ENCODE data around the gene RAB7B. TPM values are rescaled to one million over a fixed set of nuclear protein-coding genes. Genes with fewer than 3 reads are reported as not detected.

RAB7B gene
- total RNA-seq, 2 donors from 2014 or later = 0.78 TPM; not detected in 1

- H3K36me3 ChIP-seq (replicated peaks in 1 of 2; ENCODE audit: insufficient read depth in 1 of 2, low read depth in 2 of 2) = no peaks in the 10 kb centered on the region
- no peak for TF ChIP-seq POLR2A (IDR thresholded peaks at IDR 0.05)
- TF ChIP-seq, protein P1, sequence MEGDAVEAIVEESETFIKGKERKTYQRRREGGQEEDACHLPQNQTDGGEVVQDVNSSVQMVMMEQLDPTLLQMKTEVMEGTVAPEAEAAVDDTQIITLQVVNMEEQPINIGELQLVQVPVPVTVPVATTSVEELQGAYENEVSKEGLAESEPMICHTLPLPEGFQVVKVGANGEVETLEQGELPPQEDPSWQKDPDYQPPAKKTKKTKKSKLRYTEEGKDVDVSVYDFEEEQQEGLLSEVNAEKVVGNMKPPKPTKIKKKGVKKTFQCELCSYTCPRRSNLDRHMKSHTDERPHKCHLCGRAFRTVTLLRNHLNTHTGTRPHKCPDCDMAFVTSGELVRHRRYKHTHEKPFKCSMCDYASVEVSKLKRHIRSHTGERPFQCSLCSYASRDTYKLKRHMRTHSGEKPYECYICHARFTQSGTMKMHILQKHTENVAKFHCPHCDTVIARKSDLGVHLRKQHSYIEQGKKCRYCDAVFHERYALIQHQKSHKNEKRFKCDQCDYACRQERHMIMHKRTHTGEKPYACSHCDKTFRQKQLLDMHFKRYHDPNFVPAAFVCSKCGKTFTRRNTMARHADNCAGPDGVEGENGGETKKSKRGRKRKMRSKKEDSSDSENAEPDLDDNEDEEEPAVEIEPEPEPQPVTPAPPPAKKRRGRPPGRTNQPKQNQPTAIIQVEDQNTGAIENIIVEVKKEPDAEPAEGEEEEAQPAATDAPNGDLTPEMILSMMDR (IDR thresholded peaks at IDR 0.05) = no peak
- no peaks in the 10 kb centered on the region for H3K27me3 ChIP-seq
- no peak for DNase-seq
- no peaks in the 10 kb centered on the region for H3K9me3 ChIP-seq
- no peak for ATAC-seq
- H3K27ac ChIP-seq = no peak overlapping the region
- intact Hi-C loops (cut with DNase I) = no loop called here
- WGBS, 2 donors = 75 to 92% methylated on average over 5 to 7 of the region's 7 CpGs
- H3K4me1 ChIP-seq = peaks cover 51% of the 10 kb centered on the region
- no peak overlapping the region for H3K4me3 ChIP-seq
Observed at GRCh38 chr1:205950826-205951549, 52.2 kb downstream of the RAB7B start.

GRCh38 chr1:205950280-205950679 lies 52.9 kb downstream of the RAB7B start:
- H3K36me3 ChIP-seq (replicated peaks in 1 of 2; ENCODE audit: insufficient read depth in 1 of 2, low read depth in 2 of 2) = no peaks in the 10 kb centered on the region
- peaks cover 47% of the 10 kb centered on the region for H3K4me1 ChIP-seq
- H3K27ac ChIP-seq = peak overlapping the region in 1 of 4 donors; percentile 9
- DNase-seq (peak; percentile 61 to 88 (median 82)), ATAC-seq (peak; percentile 43)
- intact Hi-C loops (cut with DNase I) = no loop called here
- TF ChIP-seq POLR2A (IDR thresholded peaks at IDR 0.05) = no peak
- TF ChIP-seq, protein P1 (IDR thresholded peaks at IDR 0.05) = no peak
- H3K27me3 ChIP-seq = no peaks in the 10 kb centered on the region
- no peaks in the 10 kb centered on the region for H3K9me3 ChIP-seq
- WGBS, 2 donors = 28 to 74% methylated on average over 3 to 7 of the region's 8 CpGs
- no peak overlapping the region for H3K4me3 ChIP-seq

DNA sequence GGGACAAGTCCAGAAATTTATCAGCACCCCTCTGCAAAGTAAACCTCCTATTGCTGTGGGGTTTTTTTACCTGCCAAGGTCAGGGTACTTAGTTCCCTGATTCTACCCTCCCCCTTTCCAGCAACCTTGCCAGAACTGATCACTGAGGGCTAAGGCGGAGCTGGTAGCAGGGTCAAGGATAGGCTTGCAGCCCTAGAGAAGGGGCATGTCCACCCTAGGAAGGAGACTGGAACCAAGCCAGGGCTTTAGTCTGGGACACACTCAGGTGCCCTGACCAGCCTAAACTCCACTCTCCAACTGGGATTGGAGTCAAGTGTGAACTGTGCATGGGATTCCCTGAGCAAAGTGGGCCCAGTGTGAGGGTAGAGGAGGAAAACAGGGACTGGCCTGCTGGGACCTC lies 53.4 kb downstream of the RAB7B start:
- Histone ChIP-seq H3K27ac (peak overlapping the region in 1 of 4 donors; percentile 9), H3K27me3 (no peaks in the 10 kb centered on the region), H3K9me3 (no peaks in the 10 kb centered on the region), H3K4me1 (peaks cover 42% of the 10 kb centered on the region), H3K36me3 (replicated peaks in 1 of 2; ENCODE audit: insufficient read depth in 1 of 2, low read depth in 2 of 2) (no peaks in the 10 kb centered on the region), H3K4me3 (no peak overlapping the region)
- WGBS, 2 donors = 29% methylated on average over 1 of the region's 1 CpG; no CpG with 5 or more reads in 1 of the 2 donors
- peak; percentile 24 to 64 (median 52) for DNase-seq
- ATAC-seq = no peak
- no peak for TF ChIP-seq POLR2A (IDR thresholded peaks at IDR 0.05)
- TF ChIP-seq, protein P1 (IDR thresholded peaks at IDR 0.05) = no peak
- intact Hi-C loops (cut with DNase I) = no loop called here

DNA sequence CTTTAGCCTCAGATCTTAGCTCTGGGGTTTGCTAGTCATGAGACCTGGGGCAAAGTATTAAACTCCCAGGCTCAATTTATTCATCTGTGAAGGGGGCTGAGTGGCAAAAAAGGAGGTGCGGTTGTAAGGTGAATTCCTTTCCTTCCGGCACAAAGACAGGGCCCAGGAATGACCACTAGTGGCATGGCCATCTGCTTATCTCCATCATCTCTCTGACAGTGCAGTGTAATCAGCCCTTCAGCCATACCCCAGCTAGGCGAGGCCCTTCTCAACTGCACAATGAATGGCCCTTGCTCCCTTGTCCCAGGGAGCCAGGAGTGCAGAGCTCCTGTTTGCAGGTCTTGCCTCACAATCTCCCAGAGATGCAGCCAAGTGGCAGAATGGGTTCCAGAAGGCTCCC lies 54.3 kb downstream of the RAB7B start:
- Histone ChIP-seq H3K4me1 (peaks cover 33% of the 10 kb centered on the region), H3K4me3 (no peak overlapping the region), H3K27ac (no peak overlapping the region), H3K27me3 (no peaks in the 10 kb centered on the region), H3K36me3 (replicated peaks in 1 of 2; ENCODE audit: insufficient read depth in 1 of 2, low read depth in 2 of 2) (no peaks in the 10 kb centered on the region), H3K9me3 (no peaks in the 10 kb centered on the region)
- 94 to 97% methylated on average over 2 to 3 of the region's 3 CpGs for WGBS, 2 donors
- DNase-seq (no peak), ATAC-seq (no peak)
- intact Hi-C loops (cut with DNase I) = no loop called here
- no peak for TF ChIP-seq POLR2A (IDR thresholded peaks at IDR 0.05)
- TF ChIP-seq, protein P1 (IDR thresholded peaks at IDR 0.05) = no peak

- TF ChIP-seq POLR2A (IDR thresholded peaks at IDR 0.05) = no peak
- TF ChIP-seq, protein P1 (IDR thresholded peaks at IDR 0.05) = no peak
- Histone ChIP-seq H3K9me3 (no peaks in the 10 kb centered on the region), H3K27ac (no peak overlapping the region), H3K4me3 (no peak overlapping the region), H3K36me3 (replicated peaks in 1 of 2; ENCODE audit: insufficient read depth in 1 of 2, low read depth in 2 of 2) (no peaks in the 10 kb centered on the region), H3K27me3 (no peaks in the 10 kb centered on the region), H3K4me1 (peaks cover 31% of the 10 kb centered on the region)
- 50 to 68% methylated on average over 2 to 4 of the region's 4 CpGs for WGBS, 2 donors
- intact Hi-C loops (cut with DNase I) = no loop called here
- peak in 1 of 4 donors; percentile 29 for DNase-seq
- ATAC-seq = no peak
Observed at GRCh38 chr1:205948039-205948438, 55.2 kb downstream of the RAB7B start.

Measured in body of pancreas (tissue), 4 donors.